HG02970 (cell line): ENCODE results near the gene ARHGDIA.

Source experiments
- ATAC-seq: cut with Tn5 transposase; IDR thresholded peaks from one replicate; pipeline ENCODE4 v1.9.1; 2021; ENCODE audit warnings: mild to moderate bottlenecking, moderate library complexity, moderate number of reproducible peaks; ENCODE audit not compliant: unreplicated experiment, low FRiP score

Gene ARHGDIA

DNA sequence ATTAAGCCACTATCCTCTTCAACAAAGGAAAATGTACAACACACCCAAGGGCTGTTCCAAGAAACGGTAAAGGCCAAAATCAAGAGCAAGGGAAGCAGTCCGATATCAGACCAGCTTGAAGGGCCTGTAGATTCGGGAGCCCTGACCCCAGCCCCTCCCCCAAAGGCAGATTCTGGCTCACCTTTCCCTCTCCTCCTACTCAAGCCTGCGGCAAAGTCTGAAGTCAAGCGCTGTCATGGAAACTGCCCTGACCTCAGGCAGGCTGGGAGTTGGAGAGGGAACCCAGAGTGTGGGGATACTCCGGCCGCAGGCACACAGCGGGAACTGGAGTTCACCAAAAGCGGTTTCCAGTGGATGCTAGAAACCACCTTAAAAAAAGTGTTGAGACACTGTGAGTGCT lies 18.5 kb upstream of the ARHGDIA start:
- no peak for ATAC-seq

DNA sequence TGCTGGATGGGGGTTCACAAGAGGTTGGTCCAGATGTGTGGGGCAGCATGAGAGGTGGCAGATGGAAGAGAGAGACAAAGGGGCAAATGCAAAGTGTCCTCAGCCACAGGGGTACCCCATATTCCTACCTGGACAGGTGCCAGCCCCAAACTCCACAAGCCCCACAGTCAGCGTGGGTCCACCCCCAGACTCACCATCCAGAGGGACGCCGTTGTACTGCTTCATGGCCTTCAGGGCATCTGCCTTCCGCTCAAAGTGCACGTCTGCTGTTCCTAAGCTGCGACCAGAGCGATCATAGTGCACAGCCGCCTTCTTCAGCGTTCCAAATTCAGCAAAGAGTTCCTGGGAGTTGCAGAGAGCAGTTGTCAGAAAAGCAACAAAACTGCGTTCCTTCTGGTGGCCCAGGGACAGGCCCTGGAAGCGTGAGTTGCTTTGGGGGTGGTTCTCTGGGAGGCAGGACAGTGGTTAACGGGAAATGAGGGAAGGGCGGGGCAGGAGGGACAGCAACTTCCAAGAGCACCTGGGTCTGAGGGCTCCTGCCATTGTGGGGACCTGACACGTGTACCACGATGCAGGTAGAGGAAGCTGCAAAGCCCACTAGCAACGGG lies 18.0 kb upstream of the ARHGDIA start:
- ATAC-seq: no peak

DNA sequence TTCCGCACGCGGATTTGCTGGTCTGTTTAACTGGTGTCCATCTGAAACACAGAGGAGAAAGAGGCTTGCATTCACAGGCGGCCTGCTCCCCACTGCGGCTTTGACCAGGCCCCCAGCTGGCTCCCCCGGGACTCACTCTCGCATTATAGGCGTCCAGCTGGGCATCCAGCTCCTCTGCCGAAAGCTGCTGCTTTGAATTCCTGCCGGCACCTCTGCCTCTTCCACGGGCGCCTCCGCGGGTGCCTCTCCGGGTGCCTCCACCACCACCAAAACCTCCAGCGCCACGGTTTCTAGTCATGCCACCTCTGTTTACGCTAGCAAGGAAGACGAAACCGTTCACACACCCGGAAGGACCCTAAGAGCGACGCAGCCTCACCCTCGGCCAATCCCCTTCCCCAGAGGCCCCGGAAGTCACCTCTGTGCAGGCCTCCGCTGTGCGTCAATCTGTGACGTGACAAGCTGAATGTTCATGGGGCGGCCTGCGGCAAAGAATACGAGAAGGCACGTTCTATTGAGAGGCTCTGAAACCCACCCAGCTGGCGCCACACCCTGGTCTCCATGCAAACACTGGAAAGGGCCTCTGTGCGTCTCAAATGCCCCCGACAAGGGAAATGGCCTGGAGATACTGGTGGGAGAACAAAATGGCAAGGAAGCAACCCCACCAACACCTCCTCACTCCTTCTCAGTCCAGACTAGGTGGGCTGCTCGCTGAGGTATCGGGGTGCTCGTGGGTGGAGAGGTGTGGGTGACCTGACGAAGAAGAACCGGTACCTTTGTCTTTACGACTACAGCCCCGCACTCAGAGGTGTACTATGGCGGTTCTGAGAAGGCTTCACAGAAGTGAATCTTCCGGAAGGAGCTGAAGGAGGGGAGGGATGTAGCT lies 17.2 kb upstream of the ARHGDIA start:
- no peak for ATAC-seq

DNA sequence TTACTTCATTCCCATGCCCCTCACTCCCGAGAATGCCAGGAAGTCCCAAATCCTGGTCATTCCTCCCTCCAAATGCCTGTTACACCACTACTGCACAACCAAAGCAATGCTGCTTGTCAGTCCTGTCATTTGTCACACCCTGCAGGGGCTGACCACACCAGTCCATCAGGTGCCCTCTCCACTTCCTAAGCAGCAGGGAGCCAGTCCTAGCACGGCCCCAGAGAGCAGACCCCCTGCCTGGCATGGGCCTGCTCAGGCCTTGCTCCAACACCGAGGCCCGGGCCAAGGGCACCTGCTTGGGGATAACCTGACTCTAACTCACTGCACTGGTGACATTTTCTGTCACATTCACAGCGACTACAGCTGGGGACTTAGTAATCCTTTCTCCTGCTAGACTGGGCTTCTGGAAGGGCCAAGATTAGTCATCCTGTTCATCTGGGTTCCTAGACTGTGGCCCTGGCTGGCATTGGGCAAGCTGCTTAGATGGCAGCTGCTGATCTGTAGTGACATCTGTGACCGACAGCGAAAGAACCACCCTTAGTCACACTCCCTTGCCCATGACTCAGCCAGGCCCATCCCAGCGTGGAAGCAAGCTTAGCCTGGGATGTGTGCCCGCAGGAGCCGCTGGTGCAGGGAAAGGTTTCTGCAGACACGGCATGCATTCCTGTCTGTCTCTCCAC lies 14.9 kb upstream of the ARHGDIA start:
- no peak for ATAC-seq

DNA sequence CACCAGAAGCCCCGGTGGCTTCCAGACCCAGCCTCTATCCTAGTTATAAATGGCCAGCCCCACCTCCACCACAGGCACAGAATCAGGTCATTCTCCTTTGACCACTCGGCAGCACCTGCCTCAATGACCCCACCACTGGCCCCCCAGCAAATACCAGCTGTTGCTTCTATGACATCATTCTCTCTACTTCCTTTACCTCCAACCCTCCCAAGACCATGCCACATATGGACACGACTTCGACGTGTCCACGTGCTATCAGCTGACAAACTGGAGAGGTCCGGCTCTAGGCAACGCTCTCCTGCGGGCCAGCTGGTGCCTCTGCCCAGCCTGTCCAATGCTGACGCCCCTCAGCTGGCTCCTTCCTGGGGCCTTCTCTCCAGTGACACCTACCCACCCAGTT lies 14.3 kb upstream of the ARHGDIA start:
- ATAC-seq: no peak

DNA sequence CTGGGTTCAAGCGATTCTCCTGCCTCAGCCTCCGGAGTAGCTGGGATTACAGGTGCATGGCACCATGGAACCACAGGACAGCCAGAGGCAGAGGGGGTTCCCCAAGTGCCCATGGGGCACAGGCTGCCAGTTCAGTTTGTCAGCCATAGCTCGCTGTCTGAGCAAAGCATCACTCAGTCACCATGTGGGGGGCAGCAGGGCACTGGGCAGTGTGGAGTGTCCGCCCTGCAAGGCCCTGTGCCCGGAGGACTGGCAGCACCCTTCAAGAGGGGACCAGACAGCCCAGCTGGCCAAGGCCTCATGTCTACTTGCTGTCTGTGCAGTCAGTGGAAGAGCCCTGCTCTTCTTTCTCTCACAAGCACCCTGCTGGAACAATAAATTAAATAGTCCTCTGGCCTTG lies 13.8 kb upstream of the ARHGDIA start:
- no peak for ATAC-seq

DNA sequence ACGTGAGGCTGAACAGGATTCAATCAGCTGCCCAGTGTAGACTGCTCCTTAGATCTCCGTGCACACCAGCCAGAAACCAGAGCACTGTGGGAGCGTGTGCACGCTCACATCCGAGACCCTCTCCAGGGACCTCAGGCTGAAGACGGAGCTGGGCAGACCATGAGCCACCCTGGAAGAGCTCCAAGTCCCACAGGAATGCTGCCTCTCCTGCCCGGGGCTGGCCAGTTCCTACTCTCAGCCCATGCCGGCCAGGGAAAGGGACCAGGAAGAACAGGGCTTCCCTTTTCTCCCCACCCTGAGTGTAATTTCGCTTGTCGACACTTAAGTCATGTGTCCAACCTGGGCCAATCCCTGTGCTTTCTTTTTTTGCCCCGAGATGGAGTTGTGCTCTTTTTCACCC lies 13.4 kb upstream of the ARHGDIA start:
- ATAC-seq: no peak

DNA sequence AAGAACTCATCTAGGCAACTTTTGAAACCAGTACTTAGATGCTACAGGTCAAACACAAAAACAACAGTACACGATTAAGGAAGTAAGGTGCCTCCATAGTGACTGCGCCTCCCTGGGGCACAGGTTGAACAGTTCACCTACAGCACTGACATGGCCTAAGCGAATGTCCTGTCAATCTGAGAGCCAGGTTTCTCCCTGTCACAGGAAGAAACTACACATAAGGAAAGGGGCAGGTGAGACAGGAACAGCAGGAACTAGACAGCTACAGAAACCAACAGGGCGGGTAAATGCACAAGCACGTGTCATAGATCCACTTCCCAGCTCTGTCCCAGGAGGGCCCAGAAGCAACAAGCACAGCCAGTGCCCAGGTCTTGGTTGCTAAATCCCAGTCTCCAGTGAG lies 8.0 kb upstream of the ARHGDIA start:
- ATAC-seq: no peak

DNA sequence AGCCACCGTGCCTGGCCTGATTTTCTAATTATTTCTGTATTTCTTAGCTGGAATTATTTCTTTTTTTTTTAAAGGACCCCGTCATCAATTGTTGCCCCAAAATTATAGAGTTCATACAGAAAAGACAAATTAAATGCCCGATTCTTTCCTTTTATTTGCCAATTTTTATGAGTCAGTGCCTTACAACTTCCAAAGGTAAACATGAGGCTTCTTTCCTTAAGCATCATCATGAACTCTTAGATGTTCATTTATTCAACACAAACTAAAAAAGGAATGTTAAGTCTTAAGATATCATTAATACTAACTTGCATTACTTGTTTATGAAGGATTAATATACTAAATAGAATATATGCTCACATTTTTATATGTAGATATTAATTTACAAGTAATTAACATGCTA lies 7.2 kb upstream of the ARHGDIA start:
- ATAC-seq: no peak

DNA sequence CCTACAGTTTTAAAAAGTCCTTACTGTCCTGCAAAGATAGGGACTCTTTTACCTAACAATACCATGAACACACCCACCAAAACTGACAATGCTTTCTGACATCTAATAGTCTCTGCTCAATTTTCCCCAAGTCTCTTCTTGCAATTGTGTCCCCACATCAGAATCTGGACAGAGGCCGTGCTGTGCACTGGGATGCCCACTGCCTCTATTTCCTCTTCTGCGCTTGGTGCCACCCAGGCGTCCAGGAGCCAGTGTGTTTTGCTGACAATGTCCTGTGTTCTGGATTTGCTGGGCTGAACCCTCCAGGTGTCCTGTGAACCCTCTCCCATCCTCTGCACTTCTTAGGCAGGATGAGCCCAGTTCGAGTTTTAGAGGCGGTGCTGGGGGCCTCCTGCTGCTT lies 6.4 kb upstream of the ARHGDIA start:
- ATAC-seq: no peak

DNA sequence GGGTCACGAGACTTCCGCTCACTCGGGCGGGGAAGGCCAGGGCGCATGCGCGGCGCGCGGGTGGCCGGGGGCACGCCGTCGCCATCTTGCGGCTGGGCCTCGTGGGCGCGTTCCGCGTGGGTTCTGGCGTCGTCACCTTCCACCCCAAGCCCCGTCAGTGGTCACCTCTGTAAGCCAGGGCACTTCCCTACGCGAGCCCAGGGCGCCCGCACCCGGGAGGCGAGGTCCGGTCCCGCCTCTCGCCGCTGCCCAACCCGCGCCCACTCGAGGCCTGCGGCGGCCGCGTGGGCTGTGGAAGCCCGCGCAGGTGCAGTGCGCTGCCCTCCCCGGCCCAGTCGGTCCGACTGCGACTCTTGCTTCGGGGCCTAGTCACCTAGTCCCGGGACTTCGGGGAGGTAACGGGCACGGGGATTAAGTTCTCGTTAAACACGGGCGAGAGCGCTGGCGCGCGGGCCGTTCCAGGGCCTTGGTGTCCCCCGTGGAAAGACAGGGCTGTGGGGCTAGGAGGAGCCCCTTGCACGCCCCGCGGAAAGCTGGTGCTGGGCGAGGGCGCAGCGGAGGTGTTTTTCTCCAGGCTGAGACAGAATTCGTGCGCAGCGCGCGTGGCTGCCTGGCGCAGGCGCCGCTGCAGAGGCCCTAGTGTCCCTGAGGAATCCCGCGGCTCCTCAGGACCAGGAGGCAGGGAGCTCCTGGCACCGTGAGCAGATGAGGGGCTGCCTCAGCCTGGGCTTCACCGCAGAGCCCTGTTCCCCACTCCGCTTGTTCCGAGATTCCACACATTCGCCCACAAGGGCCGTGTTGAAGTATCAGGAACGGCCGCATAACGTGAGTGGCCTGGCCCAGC lies 472 bp upstream of the ARHGDIA start:
- ATAC-seq: peak; percentile 54

DNA sequence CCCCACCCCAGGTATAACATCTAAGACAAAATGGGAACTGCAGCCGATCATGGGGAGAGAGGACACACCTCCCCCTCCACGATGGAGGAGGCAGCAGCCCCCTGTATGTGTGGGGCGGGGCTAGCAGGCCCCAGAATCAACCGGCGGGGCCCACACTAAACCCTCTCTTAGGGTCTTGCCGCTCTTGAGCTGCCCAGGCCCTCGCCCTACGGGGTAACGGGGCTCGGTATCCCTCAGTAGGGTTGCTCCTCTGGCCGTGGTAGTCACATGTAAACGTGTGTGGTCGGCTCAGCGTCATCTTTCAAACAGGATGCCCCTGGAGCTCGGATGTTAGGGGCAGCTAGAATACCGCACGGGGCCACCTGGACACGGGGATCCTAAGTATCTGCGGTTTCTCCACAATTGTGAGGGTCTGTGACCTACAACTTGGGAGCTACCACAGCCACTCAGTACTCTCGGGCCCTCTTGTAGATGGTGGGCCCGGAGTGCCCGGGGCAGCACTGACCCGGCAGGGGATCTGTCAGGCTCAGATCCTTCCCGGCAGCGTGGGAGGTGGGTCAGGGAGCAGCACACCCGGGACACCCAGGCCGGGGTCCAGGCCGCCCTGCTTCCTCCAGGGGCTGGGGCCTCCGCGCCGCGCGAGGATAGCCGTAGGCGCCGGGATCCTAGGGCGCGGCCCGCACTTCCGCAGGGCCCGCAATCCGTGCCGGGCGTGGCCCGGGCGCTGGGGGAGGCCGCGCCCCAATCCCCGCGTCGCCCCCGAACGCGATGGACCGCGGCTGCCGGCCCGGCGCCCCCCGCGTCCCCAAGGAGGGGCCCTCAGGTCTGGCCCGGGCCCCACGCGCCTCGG lies 781 bp downstream of the ARHGDIA start:
- peak; percentile 22 for ATAC-seq

DNA sequence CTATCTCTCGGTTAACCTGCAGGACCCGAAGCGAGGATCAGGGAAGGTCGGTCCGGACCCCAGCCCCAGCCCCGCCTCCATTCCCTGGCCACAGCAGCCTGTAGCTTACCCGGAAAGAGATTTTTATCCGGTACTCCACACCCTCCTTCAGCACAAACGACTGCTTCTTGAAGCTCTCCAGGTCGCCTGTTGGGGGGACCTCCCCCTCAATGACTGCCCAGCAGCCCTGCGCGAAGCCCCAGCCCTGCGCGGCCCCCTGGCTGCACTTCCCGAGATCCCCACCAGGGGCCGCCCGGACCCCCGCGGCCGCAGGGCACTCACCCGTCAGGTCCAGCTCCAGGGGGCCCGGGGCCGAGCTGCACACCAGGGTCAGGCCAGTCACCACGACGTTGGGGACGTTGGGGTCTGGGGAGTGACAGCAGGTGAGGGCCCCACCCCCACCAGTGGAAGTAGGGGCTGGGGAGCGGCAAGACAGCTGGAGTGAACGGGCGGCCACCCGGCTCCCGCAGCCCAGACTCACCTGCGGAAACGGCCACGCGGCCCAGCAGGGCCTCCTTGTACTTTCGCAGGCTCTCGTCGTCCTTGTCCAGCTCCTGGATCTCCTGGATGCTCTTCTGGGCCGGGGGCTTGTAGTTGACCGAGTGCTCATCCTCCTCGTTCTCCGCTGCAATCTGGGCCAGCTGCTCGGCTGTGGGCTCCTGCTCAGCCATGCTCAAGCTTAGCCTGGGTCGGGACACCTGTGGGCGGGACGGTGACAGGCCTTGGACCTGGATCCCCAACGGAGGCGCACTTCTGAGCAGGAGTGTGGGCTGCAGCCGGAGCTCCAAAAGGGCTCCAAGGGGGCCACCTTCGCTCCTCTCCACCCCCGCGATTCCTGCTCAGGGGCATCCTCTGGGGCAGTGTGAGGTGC lies 1.7 kb downstream of the ARHGDIA start:
- ATAC-seq: no peak

DNA sequence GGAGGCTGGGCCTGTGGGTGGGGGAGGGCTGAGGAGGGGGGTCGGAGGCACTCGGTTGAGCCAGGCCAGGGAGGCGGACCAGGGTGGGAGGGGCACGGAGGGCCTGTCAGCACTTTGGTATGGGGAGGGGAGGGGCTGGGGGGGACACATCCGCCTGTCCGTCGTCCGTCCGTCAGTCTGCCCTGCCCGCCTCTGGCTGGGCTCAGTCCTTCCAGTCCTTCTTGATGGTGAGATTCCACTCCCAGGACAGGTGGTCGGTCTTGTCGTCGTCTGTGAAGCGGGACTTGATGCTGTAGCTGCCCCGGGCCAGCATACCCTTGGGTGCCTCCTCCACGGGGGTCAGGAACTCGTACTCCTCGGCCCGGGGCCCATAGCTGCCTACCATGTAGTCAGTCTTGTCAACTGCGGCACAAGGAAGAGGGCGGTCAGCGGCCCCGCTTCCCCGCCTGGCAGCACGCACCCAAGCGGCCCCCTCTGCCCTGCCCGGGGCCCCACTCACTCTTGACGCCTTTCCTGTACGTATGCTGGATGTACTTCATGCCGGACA lies 2.4 kb downstream of the ARHGDIA start:
- ATAC-seq: no peak

DNA sequence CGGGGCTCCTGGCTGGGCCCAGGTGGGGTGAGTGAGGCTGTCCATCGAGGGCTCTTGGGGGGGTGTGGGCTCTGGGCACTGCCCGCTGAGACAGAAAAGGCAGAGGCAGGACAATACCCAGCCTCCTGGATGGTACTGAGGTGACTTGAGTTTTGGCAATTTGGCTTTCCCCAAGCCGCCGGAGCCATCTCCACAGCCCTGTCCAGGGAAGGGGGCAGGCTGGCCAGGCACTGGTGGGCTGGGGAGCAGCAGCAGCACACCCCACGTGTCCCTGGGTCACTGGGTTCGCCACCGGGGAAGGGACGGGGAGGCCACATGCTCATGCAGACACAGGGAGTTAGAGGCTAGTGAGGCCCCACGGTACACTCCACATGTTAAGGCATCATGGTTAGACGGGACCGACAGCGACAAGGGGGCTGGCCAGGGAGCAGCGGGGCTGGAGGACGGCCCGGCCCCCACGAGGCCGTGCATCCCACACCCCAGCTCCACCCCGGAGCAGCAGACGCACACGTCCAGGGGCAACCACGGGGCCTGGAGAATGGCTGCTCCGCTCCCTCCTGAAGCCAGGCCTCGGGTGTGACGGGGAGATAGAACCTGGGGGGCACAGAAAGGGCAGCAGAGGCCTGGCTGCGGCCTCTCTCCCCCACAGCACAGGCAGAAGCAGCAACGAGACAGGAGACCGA lies 3.0 kb downstream of the ARHGDIA start:
- ATAC-seq: no peak

DNA sequence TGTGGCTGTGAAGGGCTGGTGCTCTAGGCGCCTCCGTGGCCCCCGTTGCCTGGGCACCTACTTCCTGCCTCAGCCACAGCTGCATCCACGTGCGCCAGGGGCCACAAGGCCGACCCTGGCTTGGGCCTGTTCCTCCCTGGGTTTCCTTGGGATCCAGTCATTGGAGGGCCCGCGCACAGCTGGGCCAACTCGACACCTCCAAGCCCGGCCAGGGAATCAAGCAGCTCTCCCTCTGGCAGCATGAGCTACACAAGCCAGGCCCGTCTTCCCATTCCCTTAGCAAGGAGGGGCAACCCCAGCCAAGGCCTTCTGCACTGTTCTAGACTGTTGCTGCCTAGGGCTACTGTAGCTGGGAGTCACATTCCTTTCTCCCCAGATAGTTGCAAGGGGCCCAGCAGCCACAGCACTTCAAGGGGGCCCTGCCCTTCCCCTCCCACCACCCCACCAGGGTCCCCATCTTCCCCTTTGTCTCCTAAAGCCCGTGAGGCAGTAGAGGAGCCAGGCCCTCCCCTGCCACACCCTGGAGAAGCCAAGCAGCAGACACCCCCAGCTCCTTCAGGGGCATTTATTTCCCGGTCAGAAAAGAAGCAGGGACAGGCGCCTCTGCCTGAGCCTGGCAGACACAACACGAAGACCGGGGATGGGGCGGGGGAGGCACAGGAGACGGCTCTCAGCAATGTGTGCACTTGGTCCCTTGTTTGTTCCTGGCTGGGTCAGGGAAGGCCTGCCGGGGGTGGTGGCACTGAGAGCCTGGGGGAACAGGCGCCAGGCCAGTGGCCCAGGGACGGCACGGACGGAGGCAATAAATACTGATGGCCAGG lies 3.8 kb downstream of the ARHGDIA start:
- no peak for ATAC-seq
